CD4-positive, CD25-positive, alpha-beta regulatory T cell (primary cell): ENCODE measurements around the gene SLC7A4. TPM values are rescaled to one million over a fixed set of nuclear protein-coding genes. Genes with fewer than 3 reads are reported as not detected.

Source experiments
- ATAC-seq, 2 donors: fragments of 150-1000 bp; cut with Tn5 transposase; one replicate each; pipeline ENCODE4 v1.10.0; 2021; ENCODE audit warnings: low read depth in 2 of 2, moderate number of reproducible peaks in 2 of 2, moderate library complexity in 1 of 2
- DNase-seq, 3 donors: peaks; one replicate each; pipeline versions ENCODE4 v3.0.0 to v3.0.0-alpha.2; 2012 to 2022; ENCODE audit warnings: mixed read lengths in 1 of 3
- H3K27ac ChIP-seq: one replicate; pipeline ENCODE4 v1.7.0; 2013; ENCODE audit warnings: mild to moderate bottlenecking, low read length; ENCODE audit not compliant: insufficient read depth, poor library complexity, severe bottlenecking
- H3K27me3 ChIP-seq: one replicate; pipeline ENCODE4 v1.7.0; 2013; ENCODE audit warnings: low read length; ENCODE audit not compliant: control insufficient read depth, insufficient read depth
- H3K36me3 ChIP-seq: one replicate; pipeline ENCODE4 v1.7.0; 2013; ENCODE audit warnings: mild to moderate bottlenecking, low read length, moderate library complexity; ENCODE audit not compliant: control insufficient read depth, insufficient read depth
- H3K4me1 ChIP-seq: 2 replicates; pipeline ENCODE4 v1.7.0; 2013; ENCODE audit warnings: mild to moderate bottlenecking, low read length; ENCODE audit not compliant: insufficient read depth, control insufficient read depth, poor library complexity, severe bottlenecking
- H3K4me3 ChIP-seq: one replicate; pipeline ENCODE4 v1.7.0; 2013; ENCODE audit warnings: low read depth, mild to moderate bottlenecking, low read length, moderate library complexity
- H3K9me3 ChIP-seq, 2 experiments: 1 replicate in 1 of 2; 2 replicates in 1 of 2; pipeline ENCODE4 v1.7.0; 2013; ENCODE audit warnings: low read length in 2 of 2, mild to moderate bottlenecking in 1 of 2, moderate library complexity in 1 of 2; ENCODE audit not compliant: control insufficient read depth in 2 of 2
- H3K27ac Mint-ChIP-seq, 3 donors: one replicate each; pipeline ENCODE4 v1.8.0; 2020 to 2022; ENCODE audit warnings: mild to moderate bottlenecking in 3 of 3, mixed read lengths in 3 of 3, moderate library complexity in 2 of 3
- H3K27me3 Mint-ChIP-seq: one replicate; pipeline ENCODE4 v1.8.0; 2022; ENCODE audit warnings: mild to moderate bottlenecking, mixed read lengths
- H3K36me3 Mint-ChIP-seq: one replicate; pipeline ENCODE4 v1.8.0; 2020; ENCODE audit warnings: mixed read lengths
- H3K4me1 Mint-ChIP-seq, 4 donors: one replicate each; pipeline ENCODE4 v1.8.0; 2020 to 2022; ENCODE audit warnings: mixed read lengths in 4 of 4, mild to moderate bottlenecking in 1 of 4
- H3K4me3 Mint-ChIP-seq, 4 donors: one replicate each; pipeline ENCODE4 v1.8.0; 2020 to 2022; ENCODE audit warnings: mild to moderate bottlenecking in 4 of 4, mixed read lengths in 4 of 4, moderate library complexity in 3 of 4
- H3K9me3 Mint-ChIP-seq, 7 donors: one replicate each; pipeline ENCODE4 v1.8.0; 2020 to 2022; ENCODE audit warnings: mixed read lengths in 7 of 7, mild to moderate bottlenecking in 3 of 7, moderate library complexity in 2 of 7
- polyA plus RNA-seq, 4 donors: library from polyadenylated mRNA; unstranded; fragments of 300-500 nt; fragmentation: Illumina TruSeq; gene quantifications; one replicate each; pipeline ENCODE4 v1.2.3, GENCODE V29; 2021
- total RNA-seq: library from RNA; stranded (reverse); gene quantifications from one replicate; pipeline ENCODE4 v1.2.3, GENCODE V29; 2022

Gene SLC7A4
- total and polyA plus RNA-seq, 5 donors from 2014 or later: 0.09 TPM; not detected in 4

- H3K4me1 ChIP-seq: no peaks in the 10 kb centered on the region
These were observed 770 bp downstream of the SLC7A4 start for GRCh38 chr22:21031545-21032036.

GRCh38 chr22:21030621-21031544 is 1.5 kb downstream of the SLC7A4 start:
- no peaks in the 10 kb centered on the region for H3K4me1 ChIP-seq
- Mint-ChIP-seq H3K4me3 (no peak overlapping the region), H3K27me3 (peaks cover 41% of the 10 kb centered on the region), H3K36me3 (no peaks in the 10 kb centered on the region), H3K27ac (no peak overlapping the region), H3K4me1 (peaks cover 0 to 5% (median 0%) of the 10 kb centered on the region in 4 donors), H3K9me3 (no peaks in the 10 kb centered on the region)
- H3K9me3 ChIP-seq: no peaks in the 10 kb centered on the region
- H3K36me3 ChIP-seq: no peaks in the 10 kb centered on the region
- H3K27ac ChIP-seq: no peak overlapping the region
- DNase-seq: no peak
- no peak overlapping the region for H3K4me3 ChIP-seq
- no peak for ATAC-seq
- peaks cover 6% of the 10 kb centered on the region for H3K27me3 ChIP-seq

More at GRCh38 chr22:21031545-21032036, 770 bp downstream of the SLC7A4 start:
- peaks cover 46% of the 10 kb centered on the region for H3K27me3 Mint-ChIP-seq
- no peaks in the 10 kb centered on the region for H3K36me3 ChIP-seq
- H3K4me1 Mint-ChIP-seq: peaks cover 0 to 5% (median 0%) of the 10 kb centered on the region in 4 donors
- no peak for ATAC-seq
- DNase-seq: no peak
- H3K4me3 ChIP-seq: no peak overlapping the region
- no peak overlapping the region for H3K27ac ChIP-seq
- peaks cover 6% of the 10 kb centered on the region for H3K27me3 ChIP-seq
- H3K9me3 ChIP-seq: no peaks in the 10 kb centered on the region
- H3K4me3 Mint-ChIP-seq: no peak overlapping the region
- H3K9me3 Mint-ChIP-seq: no peaks in the 10 kb centered on the region
- no peak overlapping the region for H3K27ac Mint-ChIP-seq
- no peaks in the 10 kb centered on the region for H3K36me3 Mint-ChIP-seq

- Mint-ChIP-seq H3K36me3 (no peaks in the 10 kb centered on the region), H3K9me3 (no peaks in the 10 kb centered on the region), H3K27me3 (peaks cover 33% of the 10 kb centered on the region), H3K4me3 (no peak overlapping the region), H3K27ac (peak overlapping the region in 1 of 3 donors; percentile 35), H3K4me1 (peaks cover 0 to 13% (median 3%) of the 10 kb centered on the region in 4 donors)
- peaks cover 8% of the 10 kb centered on the region for H3K4me1 ChIP-seq
- H3K36me3 ChIP-seq: no peaks in the 10 kb centered on the region
- H3K27ac ChIP-seq: no peak overlapping the region
- H3K4me3 ChIP-seq: no peak overlapping the region
- no peak for DNase-seq
- H3K9me3 ChIP-seq: no peaks in the 10 kb centered on the region
- ATAC-seq: no peak
- peaks cover 6% of the 10 kb centered on the region for H3K27me3 ChIP-seq
These were observed 2.3 kb downstream of the SLC7A4 start for GRCh38 chr22:21030032-21030431.

GRCh38 chr22:21029486-21030025 is 2.8 kb downstream of the SLC7A4 start:
- Histone ChIP-seq H3K4me3 (no peak overlapping the region), H3K9me3 (no peaks in the 10 kb centered on the region), H3K4me1 (peaks cover 9% of the 10 kb centered on the region), H3K27ac (no peak overlapping the region), H3K36me3 (no peaks in the 10 kb centered on the region), H3K27me3 (peaks cover 6% of the 10 kb centered on the region)
- no peaks in the 10 kb centered on the region for H3K36me3 Mint-ChIP-seq
- DNase-seq (no peak), ATAC-seq (no peak)
- H3K27ac Mint-ChIP-seq: no peak overlapping the region
- peaks cover 0 to 15% (median 5%) of the 10 kb centered on the region in 4 donors for H3K4me1 Mint-ChIP-seq
- H3K9me3 Mint-ChIP-seq: no peaks in the 10 kb centered on the region
- H3K27me3 Mint-ChIP-seq: peaks cover 28% of the 10 kb centered on the region
- H3K4me3 Mint-ChIP-seq: no peak overlapping the region

GRCh38 chr22:21028277-21029251 is 3.8 kb downstream of the SLC7A4 start:
- no peaks in the 10 kb centered on the region for H3K36me3 Mint-ChIP-seq
- no peak overlapping the region for H3K4me3 Mint-ChIP-seq
- Histone ChIP-seq H3K27ac (no peak overlapping the region), H3K4me1 (peaks cover 9% of the 10 kb centered on the region), H3K27me3 (peaks cover 2% of the 10 kb centered on the region), H3K4me3 (no peak overlapping the region), H3K9me3 (no peaks in the 10 kb centered on the region), H3K36me3 (no peaks in the 10 kb centered on the region)
- peaks cover 18% of the 10 kb centered on the region for H3K27me3 Mint-ChIP-seq
- DNase-seq (no peak), ATAC-seq (no peak)
- H3K4me1 Mint-ChIP-seq: peaks cover 0 to 15% (median 5%) of the 10 kb centered on the region in 4 donors
- peak overlapping the region in 1 of 3 donors; percentile 48 for H3K27ac Mint-ChIP-seq
- H3K9me3 Mint-ChIP-seq: no peaks in the 10 kb centered on the region

GRCh38 chr22:21026783-21027692 is 5.3 kb downstream of the SLC7A4 start:
- H3K27me3 Mint-ChIP-seq: peaks cover 12% of the 10 kb centered on the region
- Histone ChIP-seq H3K27me3 (no peaks in the 10 kb centered on the region), H3K36me3 (no peaks in the 10 kb centered on the region), H3K4me1 (peaks cover 9% of the 10 kb centered on the region), H3K27ac (no peak overlapping the region), H3K9me3 (no peaks in the 10 kb centered on the region), H3K4me3 (no peak overlapping the region)
- ATAC-seq: no peak
- H3K9me3 Mint-ChIP-seq: no peaks in the 10 kb centered on the region
- no peaks in the 10 kb centered on the region for H3K36me3 Mint-ChIP-seq
- no peak for DNase-seq
- peaks cover 0 to 15% (median 7%) of the 10 kb centered on the region in 4 donors for H3K4me1 Mint-ChIP-seq
- no peak overlapping the region for H3K27ac Mint-ChIP-seq
- no peak overlapping the region for H3K4me3 Mint-ChIP-seq
